HEK293T (cell line): Measurements from ENCODE around the gene UTP3.

ENCODE experiments used
- CTBP1 ChIP-seq: fragments of 450-650 bp; IDR thresholded peaks from 2 replicates; pipeline ENCODE4 v1.6.1; 2016; ENCODE audit warnings: borderline replicate concordance
- FOXA1 ChIP-seq: fragments of 450-650 bp; IDR thresholded peaks from 2 replicates; pipeline ENCODE4 v1.6.1; 2016; ENCODE audit warnings: mild to moderate bottlenecking
- FOXM1 ChIP-seq: fragments of 450-650 bp; IDR thresholded peaks from 2 replicates; pipeline ENCODE4 v1.6.1; 2017; ENCODE audit warnings: mild to moderate bottlenecking, borderline replicate concordance
- NFRKB ChIP-seq: fragments of 450-650 bp; IDR thresholded peaks from 2 replicates; pipeline ENCODE4 v1.6.1; 2016; ENCODE audit warnings: mild to moderate bottlenecking, moderate library complexity
- PKNOX1 ChIP-seq: fragments of 450-650 bp; IDR thresholded peaks from 2 replicates; pipeline ENCODE4 v1.6.1; 2016
- SP1 ChIP-seq: fragments of 450-650 bp; IDR thresholded peaks from 2 replicates; pipeline ENCODE4 v1.6.1; 2017
- SUZ12 ChIP-seq: fragments of 450-650 bp; IDR thresholded peaks from 2 replicates; pipeline ENCODE4 v1.6.1; 2016; ENCODE audit warnings: mild to moderate bottlenecking
- ZNF384 ChIP-seq: fragments of 450-650 bp; IDR thresholded peaks from 2 replicates; pipeline ENCODE4 v1.6.1; 2016

- no peak for TF ChIP-seq CTBP1
- no peak for TF ChIP-seq SP1
- no peak for TF ChIP-seq SUZ12
- no peak for TF ChIP-seq FOXM1
- TF ChIP-seq FOXA1, result no peak
- TF ChIP-seq PKNOX1, result no peak
- TF ChIP-seq ZNF384, result no peak
- no peak for TF ChIP-seq NFRKB
Measured at GRCh38 chr4:70654605-70655011, 33.7 kb upstream of the UTP3 start.
